ENCODE data around the gene C19orf53.

- TF ChIP-seq CTCF (IDR thresholded peaks at IDR 0.05), result no peak
- TF ChIP-seq POLR2A (IDR thresholded peaks at IDR 0.05), result no peak
Observed at GRCh38 chr19:13726323-13726722, 47.9 kb upstream of the C19orf53 start.

Measured in esophagus squamous epithelium (tissue), 4 donors.